ENCODE data around the gene APLP1.
A peak's percentile ranks its signal among the peaks of the same experiment; 100 is the strongest.

Gene APLP1

DNA sequence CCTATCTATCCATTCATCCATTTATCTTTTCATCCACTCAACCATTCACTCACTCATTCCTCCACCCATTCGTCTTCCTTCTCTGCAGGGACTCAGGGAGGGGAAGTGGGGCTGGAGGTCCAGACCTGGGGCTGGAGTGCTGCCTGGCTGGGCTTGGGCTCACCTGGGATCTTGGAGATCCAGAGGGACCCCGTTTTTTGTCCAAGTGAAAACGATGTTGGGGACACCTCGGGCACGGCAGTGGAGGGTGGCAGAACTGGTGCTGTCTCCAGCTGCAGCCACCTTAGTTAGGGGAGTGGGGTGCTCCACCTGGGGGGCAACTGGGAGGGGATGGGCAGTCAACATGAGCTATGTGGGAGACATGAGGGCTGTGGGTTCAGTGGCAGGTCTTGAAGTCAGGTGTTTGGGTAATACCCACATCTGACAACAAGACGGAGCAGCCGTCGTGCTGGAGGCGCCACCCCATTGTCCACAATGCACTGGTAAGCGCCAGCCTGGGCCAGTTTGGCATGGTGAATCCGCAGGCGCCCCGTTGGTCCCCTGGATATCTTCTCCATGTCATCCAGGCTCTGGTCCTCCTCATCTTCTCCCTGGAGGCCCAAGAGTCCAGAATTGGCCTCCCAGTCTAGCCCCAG is 26.3 kb upstream of the APLP1 start:
- no peak overlapping the region for H2BK12ac ChIP-seq (ENCODE audit: low read length)
- no peak overlapping the region for H2BK5ac ChIP-seq (ENCODE audit: low read length)
- 100% methylated on average over 1 of the region's 13 CpGs; no CpG with 5 or more reads in 1 of the 2 donors for WGBS, 2 donors (ENCODE audit: extremely low coverage in 2 of 2, insufficient read length in 2 of 2, insufficient replicate concordance in 1 of 2)
- no peak overlapping the region for H2BK120ac ChIP-seq (ENCODE audit: low read depth, low read length)
- H3K79me1 ChIP-seq (ENCODE audit: low read depth, low read length) = no peaks in the 10 kb centered on the region
- H3K4me1 ChIP-seq (ENCODE audit: control insufficient read depth in 2 of 2, insufficient read depth in 1 of 2, low read depth in 1 of 2, low read length in 2 of 2) = peaks cover 4 to 7% of the 10 kb centered on the region in 2 donors
- no peak overlapping the region for H4K8ac ChIP-seq (ENCODE audit: low read depth, low read length)
- H3K23ac ChIP-seq (ENCODE audit: low read depth, low read length, poor library complexity) = peak overlapping the region; percentile 65
- peak overlapping the region; percentile 17 for H3K18ac ChIP-seq (ENCODE audit: low read length)
- no peak overlapping the region for H2BK15ac ChIP-seq (ENCODE audit: low read length)
- no peak overlapping the region for H4K91ac ChIP-seq (ENCODE audit: low read depth, low read length, poor library complexity)
- H3K4me2 ChIP-seq (ENCODE audit: insufficient read depth, low read length, poor library complexity, severe bottlenecking) = no peak overlapping the region
- peaks cover 21 to 58% (median 43%) of the 10 kb centered on the region in 3 experiments for H3K27me3 ChIP-seq (ENCODE audit: control insufficient read depth in 3 of 3, insufficient read depth in 3 of 3, low read depth in 1 of 3, low read length in 3 of 3)
- H3K4me3 ChIP-seq (ENCODE audit: low read length in 2 of 2) = no peak overlapping the region
- peak overlapping the region; percentile 82 for H3K14ac ChIP-seq (ENCODE audit: low read length)
- no peak overlapping the region for H2AFZ ChIP-seq (ENCODE audit: low read length)
- no peaks in the 10 kb centered on the region for H3K36me3 ChIP-seq (replicated peaks in 1 of 2; ENCODE audit: control insufficient read depth in 2 of 2, insufficient read depth in 2 of 2, low read length in 2 of 2)
- H3K27ac ChIP-seq (replicated peaks; ENCODE audit: low read length) = no peak overlapping the region
- no peak overlapping the region for H3K9ac ChIP-seq (ENCODE audit: low read depth, low read length, poor library complexity)
- no peak for DNase-seq (ENCODE audit: low spot score)
- H3K4ac ChIP-seq (ENCODE audit: low read length) = no peak overlapping the region
- H3K9me3 ChIP-seq (replicated peaks in 1 of 2; ENCODE audit: control insufficient read depth in 2 of 2, insufficient read depth in 1 of 2, low read depth in 1 of 2, low read length in 2 of 2) = peaks cover 0 to 2% of the 10 kb centered on the region in 2 donors
- H2AK5ac ChIP-seq (ENCODE audit: low read depth, low read length) = no peak overlapping the region

GRCh38 chr19:35842666-35843272 is 25.6 kb upstream of the APLP1 start:
- no peak overlapping the region for H3K23ac ChIP-seq (ENCODE audit: low read depth, low read length, poor library complexity)

GRCh38 chr19:35843676-35844481 is 24.5 kb upstream of the APLP1 start:
- no peak overlapping the region for H2BK15ac ChIP-seq (ENCODE audit: low read length)
- H3K9ac ChIP-seq (ENCODE audit: low read depth, low read length, poor library complexity) = no peak overlapping the region
- H3K27me3 ChIP-seq (ENCODE audit: control insufficient read depth in 3 of 3, insufficient read depth in 3 of 3, low read depth in 1 of 3, low read length in 3 of 3) = peaks cover 21 to 74% (median 47%) of the 10 kb centered on the region in 3 experiments
- peak overlapping the region; percentile 95 for H3K23ac ChIP-seq (ENCODE audit: low read depth, low read length, poor library complexity)
- H2AK5ac ChIP-seq (ENCODE audit: low read depth, low read length) = no peak overlapping the region
- H3K4me2 ChIP-seq (ENCODE audit: insufficient read depth, low read length, poor library complexity, severe bottlenecking) = no peak overlapping the region
- H2BK5ac ChIP-seq (ENCODE audit: low read length) = peak overlapping the region; percentile 13
- H3K4me1 ChIP-seq (ENCODE audit: control insufficient read depth in 2 of 2, insufficient read depth in 1 of 2, low read depth in 1 of 2, low read length in 2 of 2) = peaks cover 4 to 7% of the 10 kb centered on the region in 2 donors
- H4K91ac ChIP-seq (ENCODE audit: low read depth, low read length, poor library complexity) = no peak overlapping the region
- WGBS, 2 donors (ENCODE audit: extremely low coverage in 2 of 2, insufficient read length in 2 of 2, insufficient replicate concordance in 1 of 2) = no CpG with 5 or more reads among the region's 42 CpGs
- no peak overlapping the region for H4K8ac ChIP-seq (ENCODE audit: low read depth, low read length)
- no peak overlapping the region for H3K27ac ChIP-seq (replicated peaks; ENCODE audit: low read length)
- H3K4me3 ChIP-seq (ENCODE audit: low read length in 2 of 2) = no peak overlapping the region
- H3K36me3 ChIP-seq (replicated peaks in 1 of 2; ENCODE audit: control insufficient read depth in 2 of 2, insufficient read depth in 2 of 2, low read length in 2 of 2) = no peaks in the 10 kb centered on the region
- peak overlapping the region; percentile 71 for H3K18ac ChIP-seq (ENCODE audit: low read length)
- peaks cover 0 to 2% of the 10 kb centered on the region in 2 donors for H3K9me3 ChIP-seq (replicated peaks in 1 of 2; ENCODE audit: control insufficient read depth in 2 of 2, insufficient read depth in 1 of 2, low read depth in 1 of 2, low read length in 2 of 2)
- no peak for DNase-seq (ENCODE audit: low spot score)
- H2BK12ac ChIP-seq (ENCODE audit: low read length) = no peak overlapping the region
- H3K4ac ChIP-seq (ENCODE audit: low read length) = no peak overlapping the region
- H3K79me1 ChIP-seq (ENCODE audit: low read depth, low read length) = no peaks in the 10 kb centered on the region
- H3K14ac ChIP-seq (ENCODE audit: low read length) = peak overlapping the region; percentile 38
- peak overlapping the region; percentile 17 for H2AFZ ChIP-seq (ENCODE audit: low read length)
- no peak overlapping the region for H2BK120ac ChIP-seq (ENCODE audit: low read depth, low read length)

More at GRCh38 chr19:35842666-35843272, 25.6 kb upstream of the APLP1 start:
- Histone ChIP-seq H2BK5ac (ENCODE audit: low read length) (no peak overlapping the region), H3K4ac (ENCODE audit: low read length) (no peak overlapping the region), H2BK15ac (ENCODE audit: low read length) (no peak overlapping the region), H3K27ac (replicated peaks; ENCODE audit: low read length) (no peak overlapping the region), H3K9ac (ENCODE audit: low read depth, low read length, poor library complexity) (no peak overlapping the region), H3K4me3 (ENCODE audit: low read length in 2 of 2) (no peak overlapping the region), H3K9me3 (replicated peaks in 1 of 2; ENCODE audit: control insufficient read depth in 2 of 2, insufficient read depth in 1 of 2, low read depth in 1 of 2, low read length in 2 of 2) (peaks cover 0 to 2% of the 10 kb centered on the region in 2 donors), H4K91ac (ENCODE audit: low read depth, low read length, poor library complexity) (no peak overlapping the region), H3K27me3 (ENCODE audit: control insufficient read depth in 3 of 3, insufficient read depth in 3 of 3, low read depth in 1 of 3, low read length in 3 of 3) (peaks cover 21 to 64% (median 43%) of the 10 kb centered on the region in 3 experiments), H2AK5ac (ENCODE audit: low read depth, low read length) (no peak overlapping the region), H3K4me1 (ENCODE audit: control insufficient read depth in 2 of 2, insufficient read depth in 1 of 2, low read depth in 1 of 2, low read length in 2 of 2) (peaks cover 4 to 7% of the 10 kb centered on the region in 2 donors), H2BK120ac (ENCODE audit: low read depth, low read length) (no peak overlapping the region), H3K79me1 (ENCODE audit: low read depth, low read length) (no peaks in the 10 kb centered on the region), H3K36me3 (replicated peaks in 1 of 2; ENCODE audit: control insufficient read depth in 2 of 2, insufficient read depth in 2 of 2, low read length in 2 of 2) (no peaks in the 10 kb centered on the region), H3K18ac (ENCODE audit: low read length) (no peak overlapping the region), H3K14ac (ENCODE audit: low read length) (no peak overlapping the region), H3K4me2 (ENCODE audit: insufficient read depth, low read length, poor library complexity, severe bottlenecking) (no peak overlapping the region), H2AFZ (ENCODE audit: low read length) (no peak overlapping the region), H4K8ac (ENCODE audit: low read depth, low read length) (no peak overlapping the region), H2BK12ac (ENCODE audit: low read length) (no peak overlapping the region)
- no CpG with 5 or more reads among the region's 4 CpGs for WGBS, 2 donors (ENCODE audit: extremely low coverage in 2 of 2, insufficient read length in 2 of 2, insufficient replicate concordance in 1 of 2)
- DNase-seq (ENCODE audit: low spot score) = no peak
